Measurements from ENCODE around the gene TAF3.
"Not testable (repeated sequence)": the region's sequence is repeated elsewhere in the genome, so short reads cannot be mapped to it uniquely, and the experiment has no call there.

The TAF3 gene, protein sequence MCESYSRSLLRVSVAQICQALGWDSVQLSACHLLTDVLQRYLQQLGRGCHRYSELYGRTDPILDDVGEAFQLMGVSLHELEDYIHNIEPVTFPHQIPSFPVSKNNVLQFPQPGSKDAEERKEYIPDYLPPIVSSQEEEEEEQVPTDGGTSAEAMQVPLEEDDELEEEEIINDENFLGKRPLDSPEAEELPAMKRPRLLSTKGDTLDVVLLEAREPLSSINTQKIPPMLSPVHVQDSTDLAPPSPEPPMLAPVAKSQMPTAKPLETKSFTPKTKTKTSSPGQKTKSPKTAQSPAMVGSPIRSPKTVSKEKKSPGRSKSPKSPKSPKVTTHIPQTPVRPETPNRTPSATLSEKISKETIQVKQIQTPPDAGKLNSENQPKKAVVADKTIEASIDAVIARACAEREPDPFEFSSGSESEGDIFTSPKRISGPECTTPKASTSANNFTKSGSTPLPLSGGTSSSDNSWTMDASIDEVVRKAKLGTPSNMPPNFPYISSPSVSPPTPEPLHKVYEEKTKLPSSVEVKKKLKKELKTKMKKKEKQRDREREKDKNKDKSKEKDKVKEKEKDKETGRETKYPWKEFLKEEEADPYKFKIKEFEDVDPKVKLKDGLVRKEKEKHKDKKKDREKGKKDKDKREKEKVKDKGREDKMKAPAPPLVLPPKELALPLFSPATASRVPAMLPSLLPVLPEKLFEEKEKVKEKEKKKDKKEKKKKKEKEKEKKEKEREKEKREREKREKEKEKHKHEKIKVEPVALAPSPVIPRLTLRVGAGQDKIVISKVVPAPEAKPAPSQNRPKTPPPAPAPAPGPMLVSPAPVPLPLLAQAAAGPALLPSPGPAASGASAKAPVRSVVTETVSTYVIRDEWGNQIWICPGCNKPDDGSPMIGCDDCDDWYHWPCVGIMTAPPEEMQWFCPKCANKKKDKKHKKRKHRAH

DNA sequence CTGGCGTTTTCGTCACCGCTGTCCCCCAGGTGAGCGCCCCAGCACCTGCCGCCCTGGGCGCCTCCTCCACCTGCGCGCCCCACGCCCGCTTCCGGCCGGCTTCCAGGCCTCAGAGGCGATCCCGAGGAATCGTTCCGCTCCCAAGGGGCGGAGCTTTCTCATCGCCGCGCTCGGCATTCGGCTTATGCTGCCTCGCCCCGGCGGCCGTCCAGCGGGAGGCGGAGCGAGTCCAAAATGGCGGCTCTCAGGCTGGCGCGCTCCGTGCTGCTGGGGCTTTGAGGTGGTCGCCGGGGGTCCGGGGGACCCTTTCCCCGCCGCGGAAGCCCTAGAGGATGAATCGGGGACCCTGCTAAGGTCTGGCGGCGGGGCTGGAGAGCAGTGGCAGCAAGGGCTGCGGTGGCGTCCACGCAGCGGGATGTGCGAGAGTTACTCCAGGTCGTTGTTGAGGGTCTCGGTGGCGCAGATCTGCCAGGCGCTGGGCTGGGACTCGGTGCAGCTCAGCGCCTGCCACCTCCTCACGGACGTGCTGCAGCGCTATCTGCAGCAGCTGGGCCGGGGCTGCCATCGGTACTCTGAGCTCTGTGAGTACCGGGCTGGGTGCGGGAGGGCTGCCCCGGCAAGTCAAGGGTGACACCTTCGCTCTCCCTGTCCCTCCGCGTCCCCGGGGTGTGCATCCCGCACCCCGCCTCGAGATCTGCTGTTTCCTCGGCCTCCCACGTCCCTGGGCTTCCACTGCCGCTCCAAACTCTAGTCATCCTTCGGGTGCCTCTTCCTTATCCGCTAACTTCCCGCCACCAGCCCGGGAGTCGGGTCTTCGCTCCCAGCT lies at the start of gene TAF3:
TAF3 (plus strand) TSS at position 211 of the 826 bp plus-strand sequence; CDS start at position 416, 205 bp downstream.
- peak; percentile 96 for DNase-seq

DNA sequence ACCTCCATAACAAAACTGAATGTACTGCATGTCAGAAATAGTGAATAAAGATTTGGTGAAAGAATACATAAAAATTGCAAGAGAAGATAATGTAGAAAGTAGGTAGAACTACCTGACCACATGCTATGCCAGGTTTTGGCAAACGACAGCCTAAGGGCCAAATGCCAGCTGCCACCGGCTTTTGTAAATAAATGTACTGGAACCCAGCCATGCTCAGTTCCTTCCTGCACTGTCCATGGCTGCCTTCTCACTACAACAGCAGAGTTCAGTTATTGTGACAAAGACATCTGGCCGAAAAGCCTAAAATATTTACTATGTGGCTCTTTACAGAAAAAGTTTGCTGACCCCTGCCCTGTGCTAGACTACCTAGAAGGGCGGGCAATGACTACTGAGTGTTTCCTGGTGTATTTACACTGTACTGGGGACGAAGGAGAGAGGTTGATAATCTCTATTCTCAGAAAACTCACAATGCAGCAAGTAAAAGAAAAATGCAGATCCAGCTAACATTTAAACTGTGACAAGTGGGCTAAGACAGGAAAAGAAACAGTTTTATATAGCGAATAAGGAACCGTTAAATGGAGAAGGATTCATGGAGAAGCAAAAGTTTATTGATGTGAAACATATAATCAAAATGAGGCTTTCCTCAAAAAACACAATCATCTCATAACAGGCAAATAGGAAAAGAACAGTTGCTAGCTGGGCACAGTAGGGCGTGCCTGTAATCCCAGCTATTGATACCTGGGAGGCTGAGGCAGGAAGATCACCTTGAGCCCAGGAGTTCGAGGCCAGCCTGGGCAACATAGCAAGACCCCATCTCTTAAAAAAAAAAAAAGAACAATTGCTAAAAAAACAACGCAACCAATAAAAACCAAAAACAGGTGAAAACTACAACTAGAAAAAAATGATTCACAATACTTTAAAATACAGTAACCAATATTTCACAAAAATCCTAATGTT lies 44.2 kb upstream of the TAF3 start:
- no peak for DNase-seq

DNA sequence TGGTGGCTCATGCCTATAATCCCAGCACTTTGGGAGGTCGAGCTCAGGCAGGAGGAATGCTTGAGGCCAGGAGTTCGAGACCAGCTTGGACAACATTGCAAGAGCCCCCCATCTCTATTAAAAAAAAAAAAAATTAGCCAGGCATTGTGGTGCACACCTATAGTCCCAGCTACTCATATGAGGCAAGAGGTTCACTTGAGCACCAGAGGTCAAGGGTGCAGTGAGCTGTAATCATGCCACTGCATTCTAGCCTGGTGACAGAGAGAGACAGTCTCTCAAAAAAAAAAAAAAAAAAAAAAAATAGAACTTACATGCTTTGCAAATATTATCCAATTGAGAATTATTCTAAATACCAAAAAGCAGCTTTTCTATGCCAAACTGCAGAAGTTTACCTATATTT lies 41.5 kb upstream of the TAF3 start:
- no peak for DNase-seq

DNA sequence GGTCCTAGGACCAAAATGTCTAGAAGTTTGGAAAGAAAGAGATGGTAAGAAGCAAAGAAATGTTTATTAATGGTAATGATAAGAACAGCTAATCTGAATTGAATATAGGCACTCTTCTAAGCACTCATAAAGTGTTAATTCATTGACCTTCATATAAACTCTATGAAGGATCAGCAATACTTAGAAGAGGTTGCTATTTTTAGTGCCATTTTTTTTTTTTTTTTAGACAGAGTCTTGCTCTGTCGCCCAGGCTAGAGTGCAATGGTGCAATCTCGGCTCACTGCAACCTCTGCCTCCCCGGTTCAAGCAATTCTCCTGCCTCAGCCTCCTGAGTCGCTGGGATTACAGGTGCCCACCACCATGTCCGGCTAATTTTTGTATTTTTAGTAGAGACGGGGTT lies 36.1 kb upstream of the TAF3 start:
- DNase-seq, result not testable (repeated sequence)

DNA sequence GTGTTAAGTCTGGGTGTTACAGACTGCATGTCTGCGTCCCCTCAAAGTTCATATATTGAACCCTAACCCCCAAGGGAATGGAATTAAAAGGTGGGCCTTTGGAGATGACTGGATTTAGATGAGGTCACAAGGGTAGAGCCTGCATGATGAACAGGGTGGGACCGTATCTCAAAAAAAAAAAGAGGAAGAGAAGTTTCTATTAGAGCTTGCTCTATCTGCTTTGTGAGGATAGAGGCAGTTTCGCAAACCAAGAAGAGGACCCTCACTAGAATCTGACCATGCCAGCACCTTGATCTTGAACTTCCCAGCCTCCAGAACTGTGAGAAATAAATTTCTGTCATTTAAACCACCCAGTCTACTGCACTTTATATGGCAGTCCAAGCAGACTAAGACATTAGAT lies 31.9 kb upstream of the TAF3 start:
- no peak for DNase-seq

DNA sequence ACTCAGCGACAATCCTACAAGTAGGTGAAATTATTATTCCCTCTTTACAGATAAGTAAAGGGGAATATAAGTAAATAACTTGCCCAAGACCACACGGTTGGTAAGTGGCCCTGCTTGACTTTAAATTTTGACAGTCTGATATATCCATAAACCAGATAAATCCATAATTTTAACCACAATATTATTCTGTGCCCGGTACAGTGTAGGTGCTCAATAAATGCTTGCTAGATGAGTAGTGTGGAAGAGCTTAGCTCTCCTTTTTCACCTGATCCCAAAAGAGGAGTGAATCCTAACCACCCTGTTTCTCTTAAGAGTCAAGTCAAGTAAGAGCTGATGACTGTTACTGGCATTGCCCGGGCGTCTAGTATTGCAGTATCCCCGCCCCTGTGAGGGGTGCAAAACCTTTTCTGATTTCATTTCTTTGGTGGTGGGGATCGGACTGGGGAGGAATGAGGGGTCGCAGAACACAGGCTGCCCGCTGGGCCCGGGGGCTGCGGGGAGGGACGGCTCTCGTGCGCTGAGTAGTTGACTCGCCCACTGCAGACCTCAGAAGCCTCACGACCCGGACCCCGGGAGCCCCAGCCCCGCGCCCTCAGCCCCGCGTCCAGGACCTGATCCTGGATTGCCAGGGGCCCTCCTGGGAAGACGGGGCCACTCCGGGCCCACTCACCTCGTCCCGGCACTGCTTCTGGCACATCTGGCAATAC lies 31.0 kb upstream of the TAF3 start:
- DNase-seq, result no peak

DNA sequence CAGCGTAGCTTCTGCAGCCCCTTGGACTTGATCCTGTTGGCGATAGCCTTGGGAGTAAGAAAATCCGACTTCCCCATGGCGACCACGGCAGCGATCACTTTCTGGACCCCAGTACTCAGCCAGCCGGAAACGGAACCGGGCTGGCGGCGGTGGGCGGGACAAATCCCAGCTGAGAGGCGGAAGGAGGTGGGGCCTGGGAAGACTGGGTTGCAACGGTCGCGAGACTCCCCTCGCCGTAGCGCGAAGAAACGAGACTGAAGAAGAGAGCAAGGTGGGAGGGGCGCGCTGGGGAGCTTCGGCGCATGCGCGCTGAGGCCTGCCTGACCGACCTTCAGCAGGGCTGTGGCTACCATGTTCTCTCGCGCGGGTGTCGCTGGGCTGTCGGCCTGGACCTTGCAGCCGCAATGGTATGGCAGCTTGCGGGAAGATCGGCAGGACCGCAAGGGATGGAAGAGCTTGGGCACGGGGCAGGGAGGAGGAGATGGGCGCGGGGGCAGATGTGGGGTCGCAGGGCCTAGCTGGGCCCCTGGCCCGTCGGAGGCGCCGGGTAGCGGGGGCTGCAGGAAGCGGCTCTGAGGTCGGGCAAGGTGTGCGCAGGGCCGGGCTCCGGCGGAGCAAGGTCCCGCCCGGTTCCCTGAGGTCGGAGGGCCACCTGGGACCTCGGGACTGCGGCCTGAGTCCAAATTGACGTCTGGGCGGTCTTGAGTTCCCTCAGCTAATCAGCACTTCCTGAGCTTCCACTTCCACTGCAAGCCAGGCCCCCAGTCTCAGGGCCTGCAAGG lies 30.3 kb upstream of the TAF3 start, which contains the start of the genes ATP5F1C and KIN:
ATP5F1C (plus strand) TSS at position 321 of the 782 bp plus-strand sequence; CDS start at position 352, 31 bp downstream.
KIN (minus strand) TSS at position 137 of the 782 bp plus-strand sequence; CDS start at position 77, 60 bp downstream.
- DNase-seq, result peak; percentile 99

DNA sequence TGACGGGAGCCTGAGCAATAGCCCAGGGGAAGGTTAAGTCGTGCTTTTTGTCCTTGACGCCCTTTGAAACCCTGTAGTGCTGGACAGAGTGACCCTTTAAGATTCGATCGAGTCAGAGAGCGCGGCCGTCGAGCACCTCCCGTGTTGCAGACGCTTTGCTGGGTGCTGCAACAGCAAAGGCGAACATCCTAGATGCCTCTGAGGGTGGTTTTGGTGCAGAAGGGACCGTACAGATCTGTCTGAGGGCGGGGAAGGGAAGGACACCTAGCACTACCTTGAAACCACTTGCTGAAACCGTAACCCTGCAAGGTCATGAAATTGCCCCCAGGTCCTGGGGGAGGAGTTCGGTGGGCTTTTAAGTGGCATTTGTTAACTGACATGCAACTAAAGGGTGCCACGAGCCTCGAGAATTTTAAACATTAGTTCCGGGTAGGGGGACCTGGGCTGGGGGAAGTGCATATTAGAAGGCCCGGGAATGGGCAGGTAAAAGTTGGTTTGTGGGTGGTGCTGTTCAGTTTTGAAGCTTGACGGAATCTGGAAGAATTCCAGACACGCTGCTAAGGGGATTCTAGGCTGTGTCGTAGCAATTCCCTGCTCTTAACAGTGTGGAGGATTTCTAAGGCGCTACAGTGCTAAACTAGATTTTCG lies 29.5 kb upstream of the TAF3 start:
- peak; percentile 35 for DNase-seq

DNA sequence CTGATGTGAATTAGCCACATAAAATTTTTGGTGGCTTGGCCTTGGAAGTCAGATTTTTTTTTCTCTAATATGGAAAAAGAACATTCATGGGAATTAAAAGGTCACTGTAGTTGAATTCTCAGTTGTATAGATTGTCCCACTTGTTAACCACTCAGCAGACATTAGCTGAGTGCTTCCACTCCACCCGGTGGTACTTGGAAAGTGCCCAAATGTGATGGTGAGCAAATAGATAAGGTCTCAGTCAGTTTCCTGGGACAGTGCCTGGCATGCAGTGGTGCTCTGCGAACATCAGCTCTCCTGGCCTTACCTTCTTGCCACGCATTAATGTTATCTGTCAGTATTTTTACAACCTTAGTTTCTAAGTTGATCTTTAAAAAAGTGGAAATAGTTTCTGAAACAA lies 28.9 kb upstream of the TAF3 start:
- DNase-seq, result no peak

DNA sequence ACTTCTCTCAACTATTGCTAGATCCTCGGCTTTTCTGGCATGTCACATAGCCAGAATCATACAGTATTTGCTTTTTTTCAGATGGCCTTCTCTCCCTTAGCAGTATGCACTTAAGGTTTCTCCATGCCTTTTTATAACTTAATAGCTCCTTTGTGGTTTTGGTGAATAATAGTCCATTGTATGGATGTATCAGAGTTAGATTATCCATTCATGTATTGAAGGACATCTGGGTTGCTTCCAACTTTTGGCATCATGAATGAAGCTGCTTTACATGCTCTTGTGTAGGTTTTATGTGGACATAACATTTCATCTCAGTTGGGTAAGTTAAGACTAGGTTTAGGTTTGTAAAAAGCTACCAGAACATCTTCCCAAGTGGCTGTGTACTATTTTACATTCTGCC lies 25.8 kb upstream of the TAF3 start:
- no peak for DNase-seq

DNA sequence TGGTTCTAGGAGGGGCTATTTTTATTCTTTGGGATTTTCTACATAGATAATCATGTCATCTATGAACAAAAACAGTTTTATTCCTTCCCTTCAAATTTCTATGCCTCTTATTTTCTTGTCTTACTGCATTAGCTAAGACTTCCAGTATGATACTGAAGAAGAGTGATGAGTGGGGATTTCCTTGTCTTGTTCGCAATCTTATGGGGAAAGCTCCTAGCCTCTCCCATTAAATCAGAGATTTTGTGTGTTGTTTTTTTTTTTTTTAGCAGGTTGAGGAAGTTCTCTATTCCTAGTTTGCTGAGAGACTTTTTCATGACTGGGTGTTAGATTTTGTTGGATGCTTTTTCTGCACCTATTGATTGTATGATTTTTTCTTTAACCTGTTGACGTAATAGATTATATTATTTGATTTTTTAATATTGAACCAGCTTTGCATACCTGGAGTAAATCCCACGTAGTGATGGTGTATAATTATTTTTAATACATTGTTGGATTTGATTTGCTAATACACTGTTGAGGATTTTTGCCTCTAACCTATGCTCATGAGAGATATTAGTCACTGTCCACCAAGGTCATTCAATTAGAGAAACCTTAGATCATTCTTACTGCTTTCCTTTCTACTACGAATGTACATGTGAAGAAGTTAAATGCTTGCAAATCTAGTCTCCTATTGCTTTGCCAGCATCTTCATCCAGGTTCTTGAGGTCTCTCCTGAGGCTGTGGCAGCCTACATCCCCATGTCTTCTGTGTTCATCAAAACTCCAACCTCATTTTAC lies 23.9 kb upstream of the TAF3 start:
- no peak for DNase-seq

DNA sequence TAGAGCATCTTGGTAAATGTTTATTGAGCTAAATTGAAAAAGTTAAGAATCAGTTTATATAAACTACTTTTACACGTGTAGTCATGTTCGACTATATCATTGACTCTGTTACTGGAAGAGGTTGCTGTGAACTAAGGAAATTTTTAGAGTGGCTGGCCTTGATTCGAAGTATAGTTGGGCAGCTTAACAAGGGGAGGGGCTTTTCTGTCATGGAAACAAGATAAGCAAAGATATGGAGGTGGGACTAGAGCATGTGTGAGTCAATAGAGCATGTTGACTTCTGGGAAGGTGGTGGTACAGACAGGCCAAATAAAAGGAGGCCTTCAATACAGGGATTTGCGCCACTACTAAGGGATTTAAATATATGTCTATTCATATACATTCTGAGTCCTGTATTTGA lies 22.7 kb upstream of the TAF3 start:
- DNase-seq, result no peak

DNA sequence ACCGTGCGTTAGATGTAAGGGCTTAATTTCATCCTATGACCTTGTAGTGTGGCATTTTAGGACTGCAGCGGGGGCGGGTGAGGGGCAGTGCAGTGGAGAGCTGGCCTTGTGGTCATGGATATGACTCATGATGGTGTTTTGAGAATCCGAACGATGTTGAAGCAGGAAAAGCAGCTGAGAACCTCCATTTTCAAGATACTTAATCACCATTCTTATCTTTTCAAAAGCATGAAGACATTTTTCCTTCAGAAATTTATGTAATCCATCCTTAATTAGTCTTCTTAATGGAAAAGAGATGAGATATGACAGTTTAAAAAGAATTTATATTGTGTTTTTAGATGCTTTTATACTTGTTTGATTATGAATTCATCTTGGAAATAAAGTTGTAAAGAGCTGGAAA lies 20.7 kb upstream of the TAF3 start:
- DNase-seq, result no peak

DNA sequence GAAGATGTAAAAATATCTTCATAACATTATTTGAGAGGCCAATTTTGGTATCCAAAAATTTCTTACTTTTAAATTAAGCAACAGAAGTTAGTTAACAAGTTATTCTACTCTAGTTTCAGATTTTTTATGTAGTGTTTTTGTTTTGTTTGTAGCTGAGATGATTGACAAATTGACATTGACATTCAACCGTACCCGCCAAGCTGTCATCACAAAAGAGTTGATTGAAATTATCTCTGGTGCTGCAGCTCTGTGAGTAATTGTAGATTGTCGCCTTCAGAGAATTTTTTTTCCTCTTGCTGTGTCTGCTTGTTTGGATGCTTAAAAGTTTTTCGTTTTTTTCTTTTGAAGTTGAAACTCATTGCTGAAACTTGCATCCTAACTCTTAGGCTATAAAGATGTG lies 15.7 kb upstream of the TAF3 start:
- no peak for DNase-seq

DNA sequence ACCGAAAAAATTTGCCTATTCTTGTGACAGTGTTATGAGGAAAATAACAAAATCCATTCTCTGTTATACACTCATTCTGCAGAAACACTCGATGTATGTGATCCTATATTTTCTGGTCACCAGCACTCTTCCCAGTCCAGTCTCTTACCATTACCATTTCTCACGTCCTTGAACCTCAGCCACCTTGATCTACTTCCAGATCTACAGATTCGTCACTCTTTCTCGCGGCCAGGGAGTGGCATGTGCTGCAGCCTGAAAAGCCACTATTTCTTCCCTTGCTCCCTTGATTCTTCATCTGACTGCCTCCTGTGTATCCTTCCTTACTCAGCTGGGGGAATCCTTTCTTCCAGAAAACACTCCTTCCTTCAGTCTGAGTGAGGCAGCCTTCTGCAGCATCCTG lies 14.1 kb upstream of the TAF3 start:
- no peak for DNase-seq

DNA sequence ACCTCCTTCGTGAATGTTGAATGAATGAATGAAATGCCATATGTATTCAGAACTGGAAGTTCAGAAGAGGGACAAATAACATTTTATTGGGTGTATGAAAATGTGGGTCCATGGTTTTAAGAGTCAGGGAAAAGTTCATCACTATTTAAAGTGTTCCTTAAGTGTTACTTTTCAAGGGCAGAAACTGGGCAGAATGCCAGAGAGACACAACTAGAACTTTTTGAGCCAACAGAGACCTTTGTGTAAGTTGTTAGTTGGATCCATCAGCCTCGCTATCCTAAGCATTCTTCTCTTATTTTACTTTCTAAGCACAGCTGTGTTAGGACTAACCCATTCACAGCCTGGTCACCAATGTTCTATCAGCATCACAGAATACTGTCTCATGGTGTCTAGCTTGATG lies 13.6 kb upstream of the TAF3 start:
- no peak for DNase-seq

DNA sequence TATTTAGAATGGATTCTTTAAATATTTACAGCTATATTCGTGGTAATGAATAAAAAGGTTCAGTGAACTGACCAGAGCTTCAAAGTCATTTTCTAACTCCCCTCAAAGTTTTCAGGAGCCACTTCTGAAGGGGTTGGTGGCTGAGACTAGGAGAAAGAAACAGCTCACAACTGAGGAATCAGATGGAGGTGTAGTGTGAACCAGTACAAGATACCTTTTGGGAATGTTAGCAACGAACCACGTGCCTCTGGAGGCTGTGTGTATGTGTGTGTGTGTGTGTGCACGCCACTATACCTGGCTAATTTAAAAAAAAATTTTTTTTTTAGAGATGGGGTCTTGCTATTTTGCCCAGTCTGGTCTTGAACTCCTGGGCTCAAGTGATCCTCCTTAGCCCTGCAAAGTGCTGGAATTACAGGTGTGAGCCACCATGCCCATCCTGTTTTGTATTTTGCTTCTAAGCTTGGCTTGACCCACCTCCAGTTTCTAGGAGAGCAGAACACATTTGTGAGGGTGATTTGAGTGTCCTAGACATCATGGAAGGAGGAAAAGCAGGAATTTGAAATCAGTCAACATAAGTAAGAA lies 9.5 kb upstream of the TAF3 start:
- DNase-seq, result no peak

DNA sequence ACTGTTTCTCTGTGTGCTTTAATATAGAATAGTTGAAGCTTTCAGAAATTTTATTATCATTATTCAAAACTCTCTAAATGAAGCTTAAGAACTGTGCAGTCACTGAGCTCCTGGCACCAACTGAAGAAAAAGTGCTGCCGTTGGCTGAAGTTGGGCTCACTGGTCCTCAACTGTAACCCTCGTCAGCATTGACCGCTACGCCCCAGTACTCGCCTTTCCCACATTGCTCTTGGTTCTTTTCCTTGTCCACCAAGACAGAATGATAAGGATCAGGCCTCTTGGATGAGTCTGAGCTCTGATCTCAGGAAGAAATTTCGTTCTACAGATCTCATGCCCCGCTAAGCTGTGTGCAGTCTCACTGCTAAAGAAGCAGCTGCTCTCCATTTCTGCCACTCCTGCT lies 7.9 kb upstream of the TAF3 start:
- DNase-seq, result no peak
